GM23338 (cell line): ENCODE results near the gene CDK5R1. TPM values are rescaled to one million over a fixed set of nuclear protein-coding genes. Genes with fewer than 3 reads are reported as not detected.
A peak's percentile ranks its signal among the peaks of the same experiment; 100 is the strongest.

Experiments
- ATAC-seq: fragments of 200-7000 bp; cut with Tn5 transposase; 3 replicates; pipeline ENCODE4 v1.9.1; 2020
- DNase-seq: peaks from one replicate; pipeline ENCODE4 v3.0.0-alpha.2; 2015; ENCODE audit warnings: low spot score
- H2AFZ ChIP-seq: fragments of 200-600 bp; sonication (generic); 2 replicates; pipeline ENCODE4 v1.8.0; 2016; ENCODE audit warnings: antibody characterized with exemption, mild to moderate bottlenecking, moderate library complexity
- H3F3A ChIP-seq: fragments of 200-600 bp; sonication (generic); replicated peaks from 2 replicates; pipeline ENCODE4 v1.8.0; 2017; ENCODE audit warnings: antibody characterized with exemption, mixed run types, low read depth
- H3K27ac ChIP-seq: fragments of 200-600 bp; sonication (generic); 2 replicates; pipeline ENCODE4 v1.6.1; 2016; ENCODE audit warnings: low read depth
- H3K27me3 ChIP-seq: fragments of 200-600 bp; sonication (generic); 2 replicates; pipeline ENCODE4 v1.8.0; 2016; ENCODE audit warnings: mild to moderate bottlenecking, mixed run types, moderate library complexity; ENCODE audit not compliant: insufficient read depth
- H3K36me3 ChIP-seq: fragments of 200-600 bp; sonication (generic); 2 replicates; pipeline ENCODE4 v1.8.0; 2016; ENCODE audit warnings: mild to moderate bottlenecking; ENCODE audit not compliant: insufficient read depth
- H3K4me1 ChIP-seq: fragments of 200-600 bp; sonication (generic); 2 replicates; pipeline ENCODE4 v1.8.0; 2016; ENCODE audit warnings: mild to moderate bottlenecking, moderate library complexity; ENCODE audit not compliant: insufficient read depth
- H3K4me2 ChIP-seq: fragments of 200-600 bp; sonication (generic); 2 replicates; pipeline ENCODE4 v1.7.1; 2017; ENCODE audit warnings: mixed run types
- H3K4me3 ChIP-seq: fragments of 200-600 bp; sonication (generic); 2 replicates; pipeline ENCODE4 v1.6.1; 2016; ENCODE audit warnings: mixed run types
- H3K79me2 ChIP-seq: fragments of 200-600 bp; sonication (generic); replicated peaks from 2 replicates; pipeline ENCODE4 v1.8.0; 2017; ENCODE audit warnings: mild to moderate bottlenecking; ENCODE audit not compliant: insufficient read depth
- H3K9me2 ChIP-seq: fragments of 200-600 bp; sonication (generic); 2 replicates; pipeline ENCODE4 v1.8.0; 2017; ENCODE audit not compliant: insufficient read depth
- H4K20me1 ChIP-seq: fragments of 200-600 bp; sonication (generic); replicated peaks from 2 replicates; pipeline ENCODE4 v1.8.0; 2017; ENCODE audit warnings: mild to moderate bottlenecking; ENCODE audit not compliant: insufficient read depth
- H3K27ac Mint-ChIP-seq: 2 replicates; pipeline ENCODE4 v1.8.0; 2020; ENCODE audit warnings: inconsistent platforms, mild to moderate bottlenecking, moderate library complexity, mixed read lengths
- H3K27me3 Mint-ChIP-seq: 3 replicates; pipeline ENCODE4 v1.8.0; 2022; ENCODE audit warnings: low read depth, mild to moderate bottlenecking, moderate library complexity, mixed read lengths, inconsistent platforms; ENCODE audit not compliant: insufficient read depth, poor library complexity
- H3K36me3 Mint-ChIP-seq: 3 replicates; pipeline ENCODE4 v1.8.0; 2021; ENCODE audit warnings: low read depth, mild to moderate bottlenecking, inconsistent platforms, moderate library complexity, mixed read lengths
- H3K4me1 Mint-ChIP-seq: 3 replicates; pipeline ENCODE4 v1.8.0; 2020; ENCODE audit warnings: mild to moderate bottlenecking, inconsistent platforms, mixed read lengths
- H3K4me3 Mint-ChIP-seq: 3 replicates; pipeline ENCODE4 v1.8.0; 2021; ENCODE audit warnings: moderate library complexity, mild to moderate bottlenecking, inconsistent platforms, mixed read lengths
- H3K9me3 Mint-ChIP-seq: 3 replicates; pipeline ENCODE4 v1.8.0; 2020; ENCODE audit warnings: moderate library complexity, mild to moderate bottlenecking, inconsistent platforms, mixed read lengths
- CREB1 ChIP-seq: fragments of 250-450 bp; sonication (Bioruptor Pico); IDR thresholded peaks from 2 replicates; pipeline ENCODE4 v1.5.0; 2020; ENCODE audit warnings: low read depth, mild to moderate bottlenecking, moderate library complexity
- ETS1 ChIP-seq: IDR thresholded peaks from 2 replicates; pipeline ENCODE4 v1.6.1; 2016; ENCODE audit warnings: antibody characterized with exemption
- EZH2 ChIP-seq: fragments of 200-600 bp; sonication (generic); IDR thresholded peaks from one replicate; pipeline ENCODE4 v1.8.0; 2017; ENCODE audit warnings: antibody characterized with exemption, mild to moderate bottlenecking, low read depth; ENCODE audit not compliant: unreplicated experiment
- EZH2phosphoT487 ChIP-seq: fragments of 200-600 bp; sonication (generic); IDR thresholded peaks from one replicate; pipeline ENCODE4 v1.8.1; 2018; ENCODE audit warnings: antibody characterized with exemption; ENCODE audit not compliant: unreplicated experiment
- JUNB ChIP-seq: IDR thresholded peaks from one replicate; pipeline ENCODE4 v1.6.1; 2016; ENCODE audit warnings: antibody characterized with exemption; ENCODE audit not compliant: unreplicated experiment
- NANOG ChIP-seq: IDR thresholded peaks from 2 replicates; pipeline ENCODE4 v1.6.1; 2016; ENCODE audit warnings: antibody characterized with exemption, borderline replicate concordance
- POLR2AphosphoS5 ChIP-seq: IDR thresholded peaks from 2 replicates; pipeline ENCODE4 v1.6.1; 2016; ENCODE audit warnings: antibody characterized with exemption, low read depth
- REST ChIP-seq: IDR thresholded peaks from one replicate; pipeline ENCODE4 v1.6.1; 2018; ENCODE audit warnings: antibody characterized with exemption; ENCODE audit not compliant: unreplicated experiment
- STAT1 ChIP-seq: IDR thresholded peaks from one replicate; pipeline ENCODE4 v1.6.1; 2016; ENCODE audit warnings: antibody characterized with exemption; ENCODE audit not compliant: unreplicated experiment
- ZNF462 ChIP-seq: fragments of 250-450 bp; sonication (Bioruptor Pico); IDR thresholded peaks from 2 replicates; pipeline ENCODE4 v1.5.0; 2020; ENCODE audit warnings: mild to moderate bottlenecking, moderate library complexity
- polyA plus RNA-seq: library from polyadenylated mRNA; unstranded; fragments of >200 nt; fragmentation: Nextera tagmentation; extraction: Ambion mirVana; gene quantifications from 2 replicates; pipeline ENCODE4 v1.2.1, GENCODE V29; 2016
- total RNA-seq: library from RNA; depleted of rRNA; stranded (reverse); fragments of >200 nt; shearing (Covaris generic); gene quantifications from 2 replicates; pipeline ENCODE4 v1.2.3, GENCODE V29; 2014

The CDK5R1 gene
- total and polyA plus RNA-seq, 2 experiments from 2014 or later = 4.0 to 11.6 TPM

GRCh38 chr17:32445971-32446370 lies 40.8 kb upstream of the CDK5R1 start:
- peaks cover 16% of the 10 kb centered on the region for H3K4me1 Mint-ChIP-seq
- peaks cover 12% of the 10 kb centered on the region for H3K4me1 ChIP-seq
- peaks cover 9% of the 10 kb centered on the region for H3K9me3 Mint-ChIP-seq
- peaks cover 14% of the 10 kb centered on the region for H3K27me3 Mint-ChIP-seq
- H3K4me2 ChIP-seq = peak overlapping the region; percentile 100
- peaks cover 38% of the 10 kb centered on the region for H3K36me3 ChIP-seq
- peak overlapping the region; percentile 16; the same call in 1 of the 2 replicates for H3K27ac Mint-ChIP-seq
- H3K27me3 ChIP-seq = peaks cover 8% of the 10 kb centered on the region
- DNase-seq = no peak
- no peak for TF ChIP-seq EZH2phosphoT487
- no peak for TF ChIP-seq JUNB
- H4K20me1 ChIP-seq = peaks cover 38% of the 10 kb centered on the region
- no peak overlapping the region; the same call in 1 of the 2 replicates for H3K27ac ChIP-seq
- no peak overlapping the region for H2AFZ ChIP-seq
- peaks cover 52% of the 10 kb centered on the region for H3K36me3 Mint-ChIP-seq
- H3K4me3 Mint-ChIP-seq = peak overlapping the region; percentile 91
- H3K79me2 ChIP-seq = peaks cover 66% of the 10 kb centered on the region
- peak overlapping the region; percentile 100 for H3K4me3 ChIP-seq
- no peaks in the 10 kb centered on the region for H3K9me2 ChIP-seq
- no peaks in the 10 kb centered on the region for H3F3A ChIP-seq
- ATAC-seq = no peak

GRCh38 chr17:32446949-32447348 lies 39.8 kb upstream of the CDK5R1 start:
- Mint-ChIP-seq H3K4me1 (peaks cover 16% of the 10 kb centered on the region), H3K9me3 (peaks cover 9% of the 10 kb centered on the region), H3K27ac (no peak overlapping the region; the same call in 1 of the 2 replicates), H3K27me3 (peaks cover 12% of the 10 kb centered on the region), H3K36me3 (peaks cover 62% of the 10 kb centered on the region), H3K4me3 (peak overlapping the region; percentile 91; the same call in 1 of the 3 replicates)
- Histone ChIP-seq H3K79me2 (peaks cover 76% of the 10 kb centered on the region), H4K20me1 (peaks cover 47% of the 10 kb centered on the region), H3K27me3 (peaks cover 8% of the 10 kb centered on the region), H3K4me3 (no peak overlapping the region), H3K36me3 (peaks cover 44% of the 10 kb centered on the region), H3K9me2 (no peaks in the 10 kb centered on the region), H3K4me1 (peaks cover 12% of the 10 kb centered on the region), H2AFZ (no peak overlapping the region), H3F3A (no peaks in the 10 kb centered on the region; the same call in 1 of the 2 replicates), H3K4me2 (no peak overlapping the region), H3K27ac (no peak overlapping the region; the same call in 1 of the 2 replicates)
- DNase-seq (no peak), ATAC-seq (no peak)
- TF ChIP-seq EZH2 (no peak), CREB1 (CRISPR knock-in tag) (no peak), ETS1 (no peak), NANOG (no peak), STAT1 (no peak), EZH2phosphoT487 (no peak), ZNF462 (CRISPR knock-in tag) (no peak), REST (no peak), JUNB (no peak), POLR2AphosphoS5 (no peak)
